ENCODE data around the gene SOHLH1. TPM values are rescaled to one million over a fixed set of nuclear protein-coding genes. Genes with fewer than 3 reads are reported as not detected.

Gene SOHLH1
- polyA plus RNA-seq, 1 of the 3 experiments (the other 2 are of a cell fraction) = not detected

DNA sequence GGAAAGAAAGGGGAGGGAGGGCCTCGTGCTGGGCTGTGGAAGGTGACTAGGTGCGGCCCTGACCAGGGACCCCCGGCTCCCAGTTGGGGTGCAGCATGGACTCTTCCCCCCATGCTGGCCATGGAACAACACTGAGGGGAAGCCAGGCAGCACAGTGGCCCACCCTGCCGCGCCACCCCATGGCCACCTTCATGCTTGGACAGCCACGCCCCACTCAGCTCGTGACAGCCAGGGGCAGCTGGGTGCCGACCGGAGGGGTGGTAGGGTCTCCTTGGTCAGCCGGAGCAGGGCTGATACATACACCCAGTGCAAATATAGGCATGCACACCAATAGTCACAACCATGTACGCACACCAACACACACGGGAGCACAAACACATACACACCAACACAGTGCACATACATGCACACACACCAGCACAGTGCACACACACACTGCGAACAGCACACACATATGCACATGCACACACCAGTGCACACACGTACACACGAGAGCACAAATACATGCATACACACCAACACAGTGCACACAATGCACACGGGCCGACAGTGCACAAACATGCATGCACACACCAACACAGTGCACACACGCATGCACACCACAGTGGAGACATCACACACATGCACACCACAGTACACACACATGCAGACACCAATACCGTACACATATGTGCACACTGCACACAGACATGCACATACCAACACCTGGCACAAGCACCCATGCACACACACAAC, 8.3 kb downstream of the SOHLH1 start (continued):
- TF ChIP-seq, protein P1, sequence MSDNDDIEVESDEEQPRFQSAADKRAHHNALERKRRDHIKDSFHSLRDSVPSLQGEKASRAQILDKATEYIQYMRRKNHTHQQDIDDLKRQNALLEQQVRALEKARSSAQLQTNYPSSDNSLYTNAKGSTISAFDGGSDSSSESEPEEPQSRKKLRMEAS (IDR thresholded peaks at IDR 0.05; ENCODE audit: low read depth) = no peak
- TF ChIP-seq, protein P2, sequence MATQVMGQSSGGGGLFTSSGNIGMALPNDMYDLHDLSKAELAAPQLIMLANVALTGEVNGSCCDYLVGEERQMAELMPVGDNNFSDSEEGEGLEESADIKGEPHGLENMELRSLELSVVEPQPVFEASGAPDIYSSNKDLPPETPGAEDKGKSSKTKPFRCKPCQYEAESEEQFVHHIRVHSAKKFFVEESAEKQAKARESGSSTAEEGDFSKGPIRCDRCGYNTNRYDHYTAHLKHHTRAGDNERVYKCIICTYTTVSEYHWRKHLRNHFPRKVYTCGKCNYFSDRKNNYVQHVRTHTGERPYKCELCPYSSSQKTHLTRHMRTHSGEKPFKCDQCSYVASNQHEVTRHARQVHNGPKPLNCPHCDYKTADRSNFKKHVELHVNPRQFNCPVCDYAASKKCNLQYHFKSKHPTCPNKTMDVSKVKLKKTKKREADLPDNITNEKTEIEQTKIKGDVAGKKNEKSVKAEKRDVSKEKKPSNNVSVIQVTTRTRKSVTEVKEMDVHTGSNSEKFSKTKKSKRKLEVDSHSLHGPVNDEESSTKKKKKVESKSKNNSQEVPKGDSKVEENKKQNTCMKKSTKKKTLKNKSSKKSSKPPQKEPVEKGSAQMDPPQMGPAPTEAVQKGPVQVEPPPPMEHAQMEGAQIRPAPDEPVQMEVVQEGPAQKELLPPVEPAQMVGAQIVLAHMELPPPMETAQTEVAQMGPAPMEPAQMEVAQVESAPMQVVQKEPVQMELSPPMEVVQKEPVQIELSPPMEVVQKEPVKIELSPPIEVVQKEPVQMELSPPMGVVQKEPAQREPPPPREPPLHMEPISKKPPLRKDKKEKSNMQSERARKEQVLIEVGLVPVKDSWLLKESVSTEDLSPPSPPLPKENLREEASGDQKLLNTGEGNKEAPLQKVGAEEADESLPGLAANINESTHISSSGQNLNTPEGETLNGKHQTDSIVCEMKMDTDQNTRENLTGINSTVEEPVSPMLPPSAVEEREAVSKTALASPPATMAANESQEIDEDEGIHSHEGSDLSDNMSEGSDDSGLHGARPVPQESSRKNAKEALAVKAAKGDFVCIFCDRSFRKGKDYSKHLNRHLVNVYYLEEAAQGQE (IDR thresholded peaks at IDR 0.05; ENCODE audit: low read depth, low read length) = no peak
- TF ChIP-seq, protein P3, sequence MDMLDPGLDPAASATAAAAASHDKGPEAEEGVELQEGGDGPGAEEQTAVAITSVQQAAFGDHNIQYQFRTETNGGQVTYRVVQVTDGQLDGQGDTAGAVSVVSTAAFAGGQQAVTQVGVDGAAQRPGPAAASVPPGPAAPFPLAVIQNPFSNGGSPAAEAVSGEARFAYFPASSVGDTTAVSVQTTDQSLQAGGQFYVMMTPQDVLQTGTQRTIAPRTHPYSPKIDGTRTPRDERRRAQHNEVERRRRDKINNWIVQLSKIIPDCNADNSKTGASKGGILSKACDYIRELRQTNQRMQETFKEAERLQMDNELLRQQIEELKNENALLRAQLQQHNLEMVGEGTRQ (IDR thresholded peaks at IDR 0.05; ENCODE audit: borderline replicate concordance, low read depth, low read length) = no peak
- TF ChIP-seq SIN3A (IDR thresholded peaks at IDR 0.05; ENCODE audit: borderline replicate concordance, low read depth, low read length) = no peak

- CTCF ChIA-PET = no interaction called here
- POLR2A ChIA-PET = no interaction called here
- Histone ChIP-seq H3K9me3 (no peaks in the 10 kb centered on the region), H3K4me3 (ENCODE audit: low read depth in 2 of 2, low read length in 1 of 2) (no peak overlapping the region), H2AFZ (ENCODE audit: low read depth) (no peak overlapping the region), H3K4me1 (ENCODE audit: control insufficient read depth in 1 of 2, insufficient read depth in 2 of 2, low read depth in 1 of 2, low read length in 1 of 2) (no peaks in the 10 kb centered on the region), H3K36me3 (replicated peaks in 1 of 2; ENCODE audit: control insufficient read depth in 1 of 2, insufficient read depth in 2 of 2, low read length in 1 of 2) (no peaks in the 10 kb centered on the region), H3K9me2 (no peaks in the 10 kb centered on the region), H3K27me3 (ENCODE audit: insufficient read depth) (no peaks in the 10 kb centered on the region), H4K20me1 (ENCODE audit: insufficient read depth) (no peaks in the 10 kb centered on the region), H3F3A (replicated peaks; ENCODE audit: insufficient read depth) (no peaks in the 10 kb centered on the region), H3K9ac (no peak overlapping the region), H3K4me2 (no peak overlapping the region), H3K27ac (ENCODE audit: low read depth in 2 of 2, low read length in 1 of 2) (no peak overlapping the region), H3K79me2 (ENCODE audit: insufficient read depth) (no peaks in the 10 kb centered on the region)
- TF ChIP-seq YY1 (IDR thresholded peaks at IDR 0.05; ENCODE audit: low read depth) (no peak), MEF2A (IDR thresholded peaks at IDR 0.05; ENCODE audit: borderline replicate concordance, low read depth) (no peak), RCOR1 (IDR thresholded peaks at IDR 0.05; ENCODE audit: low read length) (no peak), EP300 (IDR thresholded peaks at IDR 0.05; ENCODE audit: borderline replicate concordance in 1 of 2, low read depth in 1 of 2, low read length in 1 of 2) (no peak)
- TF ChIP-seq, protein P3 (IDR thresholded peaks at IDR 0.05; ENCODE audit: borderline replicate concordance, low read depth, low read length) = no peak
- no peak for DNase-seq
- WGBS (ENCODE audit: low lambda C conversion rate) = 38% methylated on average over 4 of the region's 10 CpGs
Measured at GRCh38 chr9:135689011-135689410, 10.3 kb downstream of the SOHLH1 start.

Measured in SK-N-SH (cell line).